Measurements from ENCODE around the gene FNTB. TPM values are rescaled to one million over a fixed set of nuclear protein-coding genes. Genes with fewer than 3 reads are reported as not detected.
A peak's percentile ranks its signal among the peaks of the same experiment; 100 is the strongest.

The FNTB gene
- total RNA-seq, 1 donor from 2014 or later: 13.3 TPM

GRCh38 chr14:64971491-64971942, 15.2 kb upstream of the FNTB start:
- peaks cover 17% of the 10 kb centered on the region for H3K4me1 ChIP-seq
- no peak for TF ChIP-seq POLR2A (IDR thresholded peaks at IDR 0.05)
- TF ChIP-seq POLR2AphosphoS5 (IDR thresholded peaks at IDR 0.05; ENCODE audit: insufficient read depth in 1 of 2, low read depth in 1 of 2): no peak
- TF ChIP-seq CTCF (IDR thresholded peaks at IDR 0.05): no peak
- H3K27me3 ChIP-seq: no peaks in the 10 kb centered on the region
- H3K9me3 ChIP-seq: no peaks in the 10 kb centered on the region
- H3K27ac ChIP-seq: peak overlapping the region; percentile 62
- peak overlapping the region; percentile 74 to 76 for H3K4me3 ChIP-seq
- no peak for DNase-seq (ENCODE audit: extremely low spot score in 2 of 2)
- intact Hi-C loops (cut with DNase I): no loop called here
- H3K36me3 ChIP-seq: no peaks in the 10 kb centered on the region

DNA sequence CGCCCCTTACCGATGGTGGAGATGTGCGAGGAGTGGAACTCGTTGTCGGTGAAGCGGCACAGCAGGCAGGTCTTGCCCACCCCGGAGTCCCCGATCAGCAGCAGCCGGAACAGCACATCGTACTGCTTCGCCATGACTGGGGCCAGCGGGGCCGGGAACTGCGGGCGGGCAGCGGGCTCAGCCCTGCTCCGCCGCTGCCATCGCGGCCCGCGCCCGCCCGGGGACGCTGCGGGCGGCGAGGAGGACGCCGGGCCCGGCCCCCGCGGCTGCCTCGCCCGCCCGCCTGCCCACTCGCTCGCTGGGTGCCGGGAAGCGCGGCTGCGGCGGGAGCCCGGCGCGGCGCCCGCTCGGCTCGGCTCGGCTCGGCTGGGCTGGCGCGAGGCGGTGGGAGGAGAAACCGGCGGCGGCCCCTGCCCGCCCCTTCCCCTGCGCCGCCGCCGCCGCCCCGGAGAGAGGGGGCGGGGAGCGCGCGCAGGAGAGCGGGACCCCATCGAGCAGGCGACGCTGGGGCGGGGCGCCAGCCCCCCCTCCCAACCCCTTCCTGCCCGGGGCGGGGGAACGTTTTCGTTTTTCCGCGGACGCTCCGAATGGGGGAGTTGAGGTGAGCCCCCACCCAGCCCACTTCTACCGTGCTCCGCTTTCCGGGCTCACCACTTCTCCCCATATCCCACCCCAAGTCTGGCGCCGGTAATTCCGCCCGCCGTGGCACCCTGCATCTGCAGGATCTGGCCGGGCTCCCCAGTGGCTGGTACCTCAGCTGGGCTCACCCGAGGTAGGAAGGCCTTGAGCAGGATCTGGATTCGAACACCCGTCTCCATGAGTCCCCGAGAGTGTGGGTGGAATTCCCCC, 14.5 kb upstream of the FNTB start, which contains the start of gene RAB15:
TSS of gene RAB15 (minus strand) at position 394 of the 849 bp plus-strand sequence. CDS start at position 134, 260 bp downstream.
- Histone ChIP-seq H3K9me3 (no peaks in the 10 kb centered on the region), H3K36me3 (no peaks in the 10 kb centered on the region), H3K27me3 (no peaks in the 10 kb centered on the region), H3K4me1 (peaks cover 17% of the 10 kb centered on the region), H3K27ac (peak within 1 kb of the TSS; percentile 67), H3K4me3 (peak within 1 kb of the TSS; percentile 74 to 76)
- TF ChIP-seq POLR2A (IDR thresholded peaks at IDR 0.05) (no peak), POLR2AphosphoS5 (IDR thresholded peaks at IDR 0.05; ENCODE audit: insufficient read depth in 1 of 2, low read depth in 1 of 2) (no peak), CTCF (IDR thresholded peaks at IDR 0.05) (no peak)
- intact Hi-C loops (cut with DNase I): no loop called here
- DNase-seq (ENCODE audit: extremely low spot score in 2 of 2): no peak

- H3K4me3 ChIP-seq: peak overlapping the region in 1 of 2 donors; percentile 76
- intact Hi-C loops (cut with DNase I): no loop called here
- H3K4me1 ChIP-seq: peaks cover 17% of the 10 kb centered on the region
- no peaks in the 10 kb centered on the region for H3K36me3 ChIP-seq
- no peaks in the 10 kb centered on the region for H3K9me3 ChIP-seq
- H3K27me3 ChIP-seq: no peaks in the 10 kb centered on the region
- DNase-seq (ENCODE audit: extremely low spot score in 2 of 2): no peak
- H3K27ac ChIP-seq: no peak overlapping the region
- no peak for TF ChIP-seq CTCF (IDR thresholded peaks at IDR 0.05)
- no peak for TF ChIP-seq POLR2AphosphoS5 (IDR thresholded peaks at IDR 0.05; ENCODE audit: insufficient read depth in 1 of 2, low read depth in 1 of 2)
- no peak for TF ChIP-seq POLR2A (IDR thresholded peaks at IDR 0.05)
These were observed 13.7 kb upstream of the FNTB start for GRCh38 chr14:64973026-64973442.

GRCh38 chr14:64973826-64974225, 12.9 kb upstream of the FNTB start:
- DNase-seq (ENCODE audit: extremely low spot score in 2 of 2): no peak
- Histone ChIP-seq H3K4me3 (no peak overlapping the region), H3K4me1 (peaks cover 17% of the 10 kb centered on the region), H3K27me3 (no peaks in the 10 kb centered on the region), H3K9me3 (no peaks in the 10 kb centered on the region), H3K36me3 (no peaks in the 10 kb centered on the region), H3K27ac (no peak overlapping the region)
- intact Hi-C loops (cut with DNase I): no loop called here
- TF ChIP-seq CTCF (IDR thresholded peaks at IDR 0.05) (no peak), POLR2AphosphoS5 (IDR thresholded peaks at IDR 0.05; ENCODE audit: insufficient read depth in 1 of 2, low read depth in 1 of 2) (no peak), POLR2A (IDR thresholded peaks at IDR 0.05) (no peak)

- Histone ChIP-seq H3K4me3 (no peak overlapping the region), H3K27me3 (no peaks in the 10 kb centered on the region), H3K9me3 (no peaks in the 10 kb centered on the region), H3K27ac (no peak overlapping the region), H3K4me1 (peaks cover 17% of the 10 kb centered on the region), H3K36me3 (no peaks in the 10 kb centered on the region)
- intact Hi-C loops (cut with DNase I): no loop called here
- DNase-seq (ENCODE audit: extremely low spot score in 2 of 2): no peak
- TF ChIP-seq POLR2A (IDR thresholded peaks at IDR 0.05): no peak
- no peak for TF ChIP-seq POLR2AphosphoS5 (IDR thresholded peaks at IDR 0.05; ENCODE audit: insufficient read depth in 1 of 2, low read depth in 1 of 2)
- TF ChIP-seq CTCF (IDR thresholded peaks at IDR 0.05): no peak
These were observed 12.1 kb upstream of the FNTB start for GRCh38 chr14:64974563-64974962.
